Endothelial cell of umbilical vein (primary cell): ENCODE results near the gene TRIM71. TPM values are rescaled to one million over a fixed set of nuclear protein-coding genes. Genes with fewer than 3 reads are reported as not detected.

Experiments used
- BruUV-seq: library from RNA; stranded (reverse); fragments of 400-500 nt; replicated peaks from 2 replicates; lab custom pipeline; 2021; lab: Mats Ljungman, UMichigan
- CTCF ChIA-PET: fragments of 300-600, 350-600 bp; sonication (Branson Sonifier 250); formaldehyde crosslinking; loops from one replicate; lab custom pipeline; 2021; ENCODE audit warnings: antibody characterized with exemption, inconsistent platforms; lab: Charles Lee
- POLR2A ChIA-PET: fragments of 300-600, 350-600 bp; sonication (Branson Sonifier 250); formaldehyde crosslinking; loops from one replicate; lab custom pipeline; 2021; ENCODE audit warnings: antibody characterized with exemption, inconsistent platforms; lab: Charles Lee
- DNase-seq: peaks from one replicate; pipeline ENCODE4 v3.0.0-alpha.2; 2011; ENCODE audit warnings: low read depth, low spot score
- FAIRE-seq: peaks from 2 replicates; lab custom pipeline; 2011; peaks lifted over from hg19 to GRCh38; lab: Jason Lieb, UNC
- H2AFZ ChIP-seq: 2 replicates; pipeline ENCODE4 v1.6.0; 2012; ENCODE audit warnings: low read depth, low read length, control low read depth, inconsistent platforms
- H3K27ac ChIP-seq: 2 replicates; pipeline ENCODE4 v1.5.1; 2011; ENCODE audit warnings: low read depth, mild to moderate bottlenecking, control low read depth, low read length, moderate library complexity; ENCODE audit not compliant: insufficient read depth
- H3K27me3 ChIP-seq, 2 experiments: 2 replicates each; pipeline versions ENCODE4 v1.6.0 to v1.6.1; 2011; ENCODE audit warnings: low read length in 2 of 2, mixed read lengths in 1 of 2; ENCODE audit not compliant: control insufficient read depth in 2 of 2, insufficient read depth in 2 of 2
- H3K36me3 ChIP-seq, 2 experiments: 2 replicates in 1 of 2; 3 replicates in 1 of 2; pipeline ENCODE4 v1.5.1; 2011; ENCODE audit warnings: low read length in 2 of 2, mild to moderate bottlenecking in 1 of 2, moderate library complexity in 1 of 2; ENCODE audit not compliant: control insufficient read depth in 2 of 2, insufficient read depth in 2 of 2; ENCODE audit errors: extremely low read depth in 1 of 2
- H3K4me1 ChIP-seq: 3 replicates; pipeline ENCODE4 v1.5.1; 2011; ENCODE audit warnings: mild to moderate bottlenecking, low read length; ENCODE audit not compliant: control insufficient read depth, insufficient read depth; ENCODE audit errors: extremely low read depth
- H3K4me2 ChIP-seq: 2 replicates; pipeline ENCODE4 v1.6.1; 2011; ENCODE audit warnings: low read length, control low read depth, mixed read lengths; ENCODE audit not compliant: insufficient read depth
- H3K4me3 ChIP-seq, 3 experiments: fragments of 200-600 bp in 1 of 3; sonication (generic), shearing (Covaris generic) in 1 of 3; replicated peaks in 1 of 3; 2 replicates each; pipeline ENCODE4 v1.5.1; 2011 to 2016; ENCODE audit warnings: control low read depth in 3 of 3, low read length in 3 of 3, mild to moderate bottlenecking in 2 of 3, inconsistent platforms in 1 of 3, low read depth in 1 of 3, moderate library complexity in 1 of 3; ENCODE audit not compliant: insufficient read depth in 1 of 3
- H3K79me2 ChIP-seq: 2 replicates; pipeline ENCODE4 v1.6.0; 2012; ENCODE audit warnings: low read length, inconsistent platforms; ENCODE audit not compliant: control insufficient read depth, insufficient read depth
- H3K9ac ChIP-seq: replicated peaks from 2 replicates; pipeline ENCODE3; 2011; ENCODE audit warnings: low read length, control low read depth; ENCODE audit not compliant: insufficient read depth; ENCODE audit errors: extremely low read depth
- H3K9me1 ChIP-seq: replicated peaks from 3 replicates; pipeline ENCODE4 v1.6.0; 2011; ENCODE audit warnings: mild to moderate bottlenecking, low read length; ENCODE audit not compliant: control insufficient read depth, insufficient read depth; ENCODE audit errors: extremely low read depth
- H3K9me3 ChIP-seq: replicated peaks from 2 replicates; pipeline ENCODE4 v1.5.1; 2012; ENCODE audit warnings: low read length, inconsistent platforms; ENCODE audit not compliant: control insufficient read depth, insufficient read depth
- H4K20me1 ChIP-seq: replicated peaks from 2 replicates; pipeline ENCODE3; 2011; ENCODE audit warnings: mild to moderate bottlenecking, low read length; ENCODE audit not compliant: control insufficient read depth, insufficient read depth; ENCODE audit errors: extremely low read depth
- EZH2 ChIP-seq: IDR thresholded peaks from 2 replicates; pipeline ENCODE4 v1.6.1; 2012; ENCODE audit warnings: borderline replicate concordance, low read depth, mild to moderate bottlenecking, moderate library complexity, low read length, inconsistent platforms; ENCODE audit not compliant: severe bottlenecking
- FOS ChIP-seq: IDR thresholded peaks from 2 replicates; pipeline ENCODE4 v1.6.1; 2011; ENCODE audit warnings: mild to moderate bottlenecking, low read length, moderate library complexity, borderline replicate concordance; ENCODE audit not compliant: insufficient read depth
- GATA2 ChIP-seq: IDR thresholded peaks from 2 replicates; pipeline ENCODE4 v1.7.0; 2011; ENCODE audit warnings: low read depth, mild to moderate bottlenecking, moderate library complexity, mixed read lengths, low read length; ENCODE audit not compliant: insufficient read length, insufficient read depth
- JUN ChIP-seq: IDR thresholded peaks from 2 replicates; pipeline ENCODE4 v1.6.1; 2011; ENCODE audit warnings: borderline replicate concordance, low read depth; ENCODE audit not compliant: insufficient read length, insufficient read depth
- MYC ChIP-seq: IDR thresholded peaks from one replicate; pipeline ENCODE4 v1.6.1; 2011; ENCODE audit warnings: mild to moderate bottlenecking, low read depth, low read length
- POLR2A ChIP-seq: IDR thresholded peaks from 2 replicates; pipeline ENCODE4 v1.6.1; 2012; ENCODE audit warnings: low read depth, mild to moderate bottlenecking, control low read depth, low read length
- POLR2AphosphoS5 ChIP-seq: IDR thresholded peaks from 2 replicates; pipeline ENCODE4 v1.6.1; 2012; ENCODE audit warnings: low read depth, mild to moderate bottlenecking, control low read depth, low read length, moderate library complexity; ENCODE audit not compliant: insufficient read depth
- dilution Hi-C: fragments of 300-500 bp; cut with MboI; formaldehyde crosslinking; loops from one replicate; pipeline ENCODE4 v1.15.0; 2019; ENCODE audit warnings: low sequenced_read_pairs; ENCODE audit not compliant: extremely low pct_ligation_motif_present
- intact Hi-C: fragments of 100-400 bp; cut with micrococcal nuclease; formaldehyde crosslinking; loops from one replicate; pipeline ENCODE4 v1.10.0; 2022
- polyA plus RNA-seq, 4 experiments: library from polyadenylated mRNA; depleted of rRNA in 3 of 4; stranded (reverse) in 3 of 4; unstranded in 1 of 4; fragments of >200 nt; gene quantifications; 2 replicates each; pipeline versions ENCODE4 v1.2.1 to v1.2.3, GENCODE V29; 2011 to 2012; ENCODE audit warnings: missing spikeins in 1 of 4
- total RNA-seq: library from RNA; stranded (reverse); gene quantifications from 2 replicates; pipeline ENCODE4 v1.2.3, GENCODE V29; 2021
- TF ChIP-seq, protein P1 (sequence below), 2 donors: IDR thresholded peaks; 1 replicate in 1 of 2; 2 replicates in 1 of 2; pipeline ENCODE4 v1.5.1; 2011; ENCODE audit warnings: low read length in 2 of 2, mild to moderate bottlenecking in 2 of 2, moderate library complexity in 2 of 2, control low read depth in 1 of 2, inconsistent platforms in 1 of 2, low read depth in 1 of 2; ENCODE audit not compliant: insufficient read depth in 1 of 2; ENCODE audit errors: extremely low read depth in 1 of 2
- TF ChIP-seq, protein P2 (sequence below): IDR thresholded peaks from 2 replicates; pipeline ENCODE4 v1.6.1; 2011; ENCODE audit not compliant: insufficient read depth, insufficient read length

Gene TRIM71
- total and polyA plus RNA-seq, 2 donors (not counting 3 experiments of a cell fraction or from before 2014, with no cell fraction given): not detected

- TF ChIP-seq FOS (no peak), JUN (no peak), GATA2 (no peak), EZH2 (no peak), MYC (no peak), POLR2AphosphoS5 (no peak), POLR2A (no peak)
- TF ChIP-seq, protein P1, sequence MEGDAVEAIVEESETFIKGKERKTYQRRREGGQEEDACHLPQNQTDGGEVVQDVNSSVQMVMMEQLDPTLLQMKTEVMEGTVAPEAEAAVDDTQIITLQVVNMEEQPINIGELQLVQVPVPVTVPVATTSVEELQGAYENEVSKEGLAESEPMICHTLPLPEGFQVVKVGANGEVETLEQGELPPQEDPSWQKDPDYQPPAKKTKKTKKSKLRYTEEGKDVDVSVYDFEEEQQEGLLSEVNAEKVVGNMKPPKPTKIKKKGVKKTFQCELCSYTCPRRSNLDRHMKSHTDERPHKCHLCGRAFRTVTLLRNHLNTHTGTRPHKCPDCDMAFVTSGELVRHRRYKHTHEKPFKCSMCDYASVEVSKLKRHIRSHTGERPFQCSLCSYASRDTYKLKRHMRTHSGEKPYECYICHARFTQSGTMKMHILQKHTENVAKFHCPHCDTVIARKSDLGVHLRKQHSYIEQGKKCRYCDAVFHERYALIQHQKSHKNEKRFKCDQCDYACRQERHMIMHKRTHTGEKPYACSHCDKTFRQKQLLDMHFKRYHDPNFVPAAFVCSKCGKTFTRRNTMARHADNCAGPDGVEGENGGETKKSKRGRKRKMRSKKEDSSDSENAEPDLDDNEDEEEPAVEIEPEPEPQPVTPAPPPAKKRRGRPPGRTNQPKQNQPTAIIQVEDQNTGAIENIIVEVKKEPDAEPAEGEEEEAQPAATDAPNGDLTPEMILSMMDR (IDR thresholded peaks at IDR 0.05; ENCODE audit: extremely low read depth in 1 of 2, insufficient read depth in 1 of 2, low read depth in 1 of 2, low read length in 2 of 2): no peak
- TF ChIP-seq, protein P2, sequence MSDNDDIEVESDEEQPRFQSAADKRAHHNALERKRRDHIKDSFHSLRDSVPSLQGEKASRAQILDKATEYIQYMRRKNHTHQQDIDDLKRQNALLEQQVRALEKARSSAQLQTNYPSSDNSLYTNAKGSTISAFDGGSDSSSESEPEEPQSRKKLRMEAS: no peak
- no peak for FAIRE-seq
- Histone ChIP-seq H3K9me3 (no peaks in the 10 kb centered on the region), H3K9me1 (no peaks in the 10 kb centered on the region), H3K27ac (no peak overlapping the region), H3K4me3 (no peak overlapping the region), H4K20me1 (no peaks in the 10 kb centered on the region), H2AFZ (no peak overlapping the region), H3K36me3 (no peaks in the 10 kb centered on the region), H3K9ac (no peak overlapping the region), H3K4me2 (no peak overlapping the region), H3K79me2 (no peaks in the 10 kb centered on the region), H3K4me1 (no peaks in the 10 kb centered on the region), H3K27me3 (peaks cover 2 to 10% of the 10 kb centered on the region in 2 experiments)
- intact Hi-C loops (no loop called here), dilution Hi-C loops (no loop called here)
- no TSS peak for BruUV-seq
- no peak for DNase-seq
- POLR2A ChIA-PET: no interaction called here
- CTCF ChIA-PET: interaction anchor here (1.4 kb wide), 3 partner anchors 10 to 23 kb away, joined by 3 to 6 read pairs (median 4); no protein-coding TSS in a partner anchor
Measured at GRCh38 chr3:32873531-32874130, 55.8 kb downstream of the TRIM71 start.
